RCC 7860 (cell line): ENCODE data around the gene GJA10.

Experiments used
- DNase-seq: peaks from one replicate; pipeline ENCODE4 v3.0.0-alpha.2; 2015; ENCODE audit warnings: low spot score
- FAIRE-seq: peaks from 2 replicates; lab custom pipeline; 2012; peaks lifted over from hg19 to GRCh38; lab: Jason Lieb, UNC

The GJA10 gene

GRCh38 chr6:89916136-89916920 is 22.1 kb downstream of the GJA10 start:
- no peak for DNase-seq
- FAIRE-seq: no peak

GRCh38 chr6:89917216-89917615 is 22.9 kb downstream of the GJA10 start:
- no peak for FAIRE-seq
- no peak for DNase-seq

- DNase-seq: no peak
- FAIRE-seq: no peak
These were observed 23.6 kb downstream of the GJA10 start for GRCh38 chr6:89917801-89918366.

GRCh38 chr6:89921197-89921596 is 26.9 kb downstream of the GJA10 start:
- no peak for FAIRE-seq
- no peak for DNase-seq

- no peak for DNase-seq
- FAIRE-seq: no peak
These were observed 27.4 kb downstream of the GJA10 start for GRCh38 chr6:89921691-89922090.

GRCh38 chr6:89924231-89924630 is 30.0 kb downstream of the GJA10 start:
- DNase-seq: no peak
- FAIRE-seq: no peak

- no peak for DNase-seq
- FAIRE-seq: no peak
These were observed 31.6 kb downstream of the GJA10 start for GRCh38 chr6:89925826-89926225.

- DNase-seq (no peak), FAIRE-seq (no peak)
These were observed 33.0 kb downstream of the GJA10 start for GRCh38 chr6:89927264-89927663.

GRCh38 chr6:89927791-89928550 is 33.7 kb downstream of the GJA10 start:
- DNase-seq (no peak), FAIRE-seq (no peak)

GRCh38 chr6:89928604-89929003 is 34.3 kb downstream of the GJA10 start:
- peak; percentile 36 for DNase-seq
- no peak for FAIRE-seq

- DNase-seq (no peak), FAIRE-seq (no peak)
These were observed 36.5 kb downstream of the GJA10 start for GRCh38 chr6:89930789-89931188.

GRCh38 chr6:89932245-89932802 is 38.1 kb downstream of the GJA10 start:
- FAIRE-seq: no peak
- DNase-seq: no peak

- FAIRE-seq: no peak
- DNase-seq: no peak
These were observed 40.6 kb downstream of the GJA10 start for GRCh38 chr6:89934685-89935366.

- no peak for DNase-seq
- FAIRE-seq: no peak
These were observed 41.9 kb downstream of the GJA10 start for GRCh38 chr6:89936177-89936576.

- FAIRE-seq: no peak
These were observed 43.7 kb downstream of the GJA10 start for GRCh38 chr6:89938014-89938413.

GRCh38 chr6:89939144-89939543 is 44.9 kb downstream of the GJA10 start:
- FAIRE-seq: no peak
- no peak for DNase-seq

More at GRCh38 chr6:89938014-89938413, 43.7 kb downstream of the GJA10 start:
- no peak for DNase-seq

- DNase-seq (peak; percentile 47), FAIRE-seq (peak; percentile 62)
These were observed 46.2 kb downstream of the GJA10 start for GRCh38 chr6:89940225-89941027.

GRCh38 chr6:89941031-89941762 is 46.9 kb downstream of the GJA10 start:
- no peak for DNase-seq

GRCh38 chr6:89941763-89942497 is 47.7 kb downstream of the GJA10 start:
- DNase-seq: no peak
- no peak for FAIRE-seq

More at GRCh38 chr6:89941031-89941762, 46.9 kb downstream of the GJA10 start:
- FAIRE-seq: no peak
